Panc1 (cell line): ENCODE results near the gene CTTNBP2.

Source experiments
- CTCF ChIP-seq: fragments of 450-650 bp; IDR thresholded peaks from 2 replicates; pipeline ENCODE4 v1.5.1; 2017; ENCODE audit warnings: mild to moderate bottlenecking
- POLR2AphosphoS5 ChIP-seq: IDR thresholded peaks from 2 replicates; pipeline ENCODE4 v1.6.1; 2012; ENCODE audit warnings: mild to moderate bottlenecking, low read depth, low read length, moderate library complexity
- REST ChIP-seq, 2 experiments: IDR thresholded peaks; 2 replicates each; pipeline ENCODE4 v1.6.1; 2011 to 2012; ENCODE audit warnings: low read depth in 2 of 2, control low read depth in 1 of 2, low read length in 1 of 2, mild to moderate bottlenecking in 1 of 2, moderate library complexity in 1 of 2; ENCODE audit not compliant: insufficient read depth in 1 of 2

DNA sequence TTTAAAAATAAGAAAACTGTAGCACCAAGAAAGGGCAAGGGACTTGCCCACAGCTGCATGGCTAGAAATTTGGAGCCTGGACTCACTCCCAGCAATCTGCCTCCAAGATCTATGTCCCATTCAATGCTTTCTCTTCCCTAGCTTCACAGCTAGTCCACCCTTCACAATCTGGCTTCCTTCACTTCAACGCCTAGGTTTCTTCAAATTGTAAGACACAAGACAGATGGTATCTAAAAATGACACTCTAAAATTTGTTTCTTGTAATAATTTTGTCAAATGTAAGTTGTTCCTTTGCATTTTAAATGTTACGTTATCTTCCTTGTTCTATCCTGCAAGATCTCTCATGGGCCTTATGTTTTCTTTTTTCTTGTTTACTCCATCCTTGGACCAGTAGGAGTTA is 48.6 kb downstream of the CTTNBP2 start:
- TF ChIP-seq CTCF (no peak), POLR2AphosphoS5 (no peak), REST (IDR thresholded peaks at IDR 0.05; ENCODE audit: insufficient read depth in 1 of 2, low read depth in 2 of 2, low read length in 1 of 2) (no peak)
